OCI-M2 (cell line): ENCODE measurements around the gene KRT86.

Experiments used
- DNase-seq: peaks from one replicate; lab custom pipeline; 2025; ENCODE audit not compliant: unreplicated experiment; lab: John Stamatoyannopoulos, UW

The KRT86 gene

GRCh38 chr12:52274521-52275120, at the start of gene KRT86:
Gene KRT86, plus strand, starts transcription at chr12:52274645. Its CDS starts 27,272 bp downstream, at chr12:52301917.
- no peak for DNase-seq

- no peak for DNase-seq
Measured at GRCh38 chr12:52225752-52226151, 48.7 kb upstream of the KRT86 start.

- no peak for DNase-seq
Measured at GRCh38 chr12:52226446-52226845, 48.0 kb upstream of the KRT86 start.

GRCh38 chr12:52227606-52228166, 46.8 kb upstream of the KRT86 start:
- DNase-seq = no peak

GRCh38 chr12:52228366-52228765, 46.1 kb upstream of the KRT86 start:
- no peak for DNase-seq

- no peak for DNase-seq
Measured at GRCh38 chr12:52228931-52229330, 45.5 kb upstream of the KRT86 start.

GRCh38 chr12:52229836-52230343, 44.6 kb upstream of the KRT86 start:
- no peak for DNase-seq

- DNase-seq = no peak
Measured at GRCh38 chr12:52230364-52231281, 43.8 kb upstream of the KRT86 start.

GRCh38 chr12:52231305-52232202, 42.9 kb upstream of the KRT86 start:
- DNase-seq = no peak

GRCh38 chr12:52232203-52232673, 42.2 kb upstream of the KRT86 start:
- DNase-seq = no peak

GRCh38 chr12:52232674-52233461, 41.6 kb upstream of the KRT86 start, which contains the start of gene KRT7:
Gene KRT7, plus strand, starts transcription at chr12:52233243. Its CDS starts 54 bp downstream, at chr12:52233297.
- no peak for DNase-seq

GRCh38 chr12:52233462-52234207, 40.8 kb upstream of the KRT86 start:
- DNase-seq = no peak

GRCh38 chr12:52234223-52234810, 40.1 kb upstream of the KRT86 start:
- DNase-seq = no peak

- DNase-seq = no peak
Measured at GRCh38 chr12:52235001-52235764, 39.3 kb upstream of the KRT86 start.

GRCh38 chr12:52235822-52236361, 38.6 kb upstream of the KRT86 start:
- DNase-seq = no peak

GRCh38 chr12:52236386-52237050, 37.9 kb upstream of the KRT86 start:
- DNase-seq = no peak

GRCh38 chr12:52238207-52238840, 36.1 kb upstream of the KRT86 start:
- no peak for DNase-seq
